OCI-LY3 (cell line): ENCODE results near the gene CENPB.

Source experiments
- H2AFZ ChIP-seq: fragments of 200-600, 300-600 bp; shearing (Covaris generic); 2 replicates; pipeline ENCODE4 v1.6.0; 2014; ENCODE audit warnings: antibody characterized with exemption, low read depth, low read length
- H3K27ac ChIP-seq: fragments of 200-600, 300-600 bp; sonication (generic); 2 replicates; pipeline ENCODE4 v1.5.1; 2014; ENCODE audit warnings: mild to moderate bottlenecking, low read length, moderate library complexity, mixed read lengths
- H3K27me3 ChIP-seq: fragments of 200-600, 300-600 bp; sonication (generic); 2 replicates; pipeline ENCODE4 v1.6.1; 2014; ENCODE audit warnings: low read depth, low read length, mixed read lengths
- H3K36me3 ChIP-seq: fragments of 200-600, 300-600 bp; sonication (generic); replicated peaks from 2 replicates; pipeline ENCODE3; 2014; ENCODE audit warnings: low read depth, low read length, mixed read lengths
- H3K4me1 ChIP-seq: fragments of 300-600, 200-600 bp; sonication (generic); 2 replicates; pipeline ENCODE4 v1.6.1; 2014; ENCODE audit warnings: low read length, mixed read lengths
- H3K4me2 ChIP-seq: fragments of 200-600, 300-600 bp; sonication (generic); 2 replicates; pipeline ENCODE4 v1.6.1; 2014; ENCODE audit warnings: low read length, mixed read lengths
- H3K4me3 ChIP-seq: fragments of 300-600, 200-600 bp; sonication (generic); 2 replicates; pipeline ENCODE4 v1.5.1; 2014; ENCODE audit warnings: antibody characterized with exemption, mild to moderate bottlenecking, low read length, moderate library complexity
- H3K79me2 ChIP-seq: fragments of 300-600, 200-600 bp; shearing (Covaris generic); 2 replicates; pipeline ENCODE4 v1.6.1; 2014; ENCODE audit warnings: mild to moderate bottlenecking, low read length, mixed read lengths
- H3K9ac ChIP-seq: fragments of 300-600, 200-600 bp; shearing (Covaris generic); 2 replicates; pipeline ENCODE4 v1.6.0; 2014; ENCODE audit warnings: mild to moderate bottlenecking, low read length, moderate library complexity
- H3K9me3 ChIP-seq: fragments of 200-600, 300-600 bp; shearing (Covaris generic); 2 replicates; pipeline ENCODE4 v1.6.1; 2014; ENCODE audit warnings: low read length, mixed read lengths; ENCODE audit not compliant: insufficient read depth
- H4K20me1 ChIP-seq: fragments of 200-600, 300-600 bp; sonication (generic); 2 replicates; pipeline ENCODE4 v1.6.1; 2016; ENCODE audit warnings: low read length, mixed read lengths; ENCODE audit not compliant: insufficient read depth
- CTCF ChIP-seq: fragments of 200-600, 300-600 bp; sonication (generic); IDR thresholded peaks from 2 replicates; pipeline ENCODE4 v1.5.1; 2014; ENCODE audit warnings: antibody characterized with exemption, low read length, low read depth
- EZH2phosphoT487 ChIP-seq: fragments of 200-600 bp; shearing (Covaris generic); IDR thresholded peaks from 2 replicates; pipeline ENCODE4 v1.6.1; 2018; ENCODE audit warnings: antibody characterized with exemption, mixed run types, low read depth

The CENPB gene

DNA sequence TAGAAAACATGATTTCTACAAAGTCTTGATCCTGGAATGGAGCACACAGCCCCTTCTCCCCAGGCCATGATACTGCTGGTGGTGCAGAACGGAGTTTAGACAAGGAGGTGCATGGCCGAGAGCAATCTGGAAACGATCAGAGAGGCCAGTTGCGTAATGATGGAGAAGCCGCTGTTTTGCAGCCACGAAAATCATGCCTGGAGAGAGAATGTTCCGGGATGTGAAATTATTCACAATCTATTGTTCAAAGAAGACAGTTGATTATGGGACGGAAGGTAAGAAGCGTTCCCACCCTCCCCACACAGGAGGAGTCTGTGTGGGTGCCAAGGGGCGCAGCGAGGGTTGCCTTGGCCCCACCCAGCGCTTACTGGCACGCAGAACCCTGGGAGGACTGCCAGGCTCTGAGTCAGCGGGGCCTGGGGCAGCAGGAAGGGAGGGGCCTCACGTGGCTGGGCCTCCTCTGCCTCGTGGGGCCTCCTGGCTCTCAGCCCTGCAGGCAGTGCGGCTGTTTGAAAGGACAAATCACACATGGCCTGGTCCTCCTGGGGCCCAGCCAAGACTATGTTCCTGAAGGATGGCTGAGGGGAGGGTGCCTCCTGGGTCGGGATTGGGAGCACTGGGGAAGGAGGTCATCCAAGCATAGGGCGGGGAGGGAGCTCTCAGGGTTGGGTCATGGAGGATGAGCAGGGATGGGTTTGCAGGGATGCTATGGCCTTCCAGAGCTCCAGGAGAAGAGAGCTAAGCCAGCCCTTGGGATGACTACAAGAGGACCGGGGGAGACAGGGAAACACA is 25.1 kb upstream of the CENPB start:
- H3K79me2 ChIP-seq: no peaks in the 10 kb centered on the region
- H3K4me3 ChIP-seq: peak overlapping the region; percentile 24
- no peak overlapping the region for H3K9ac ChIP-seq
- peak overlapping the region; percentile 40 for H3K4me2 ChIP-seq
- no peaks in the 10 kb centered on the region for H4K20me1 ChIP-seq
- H3K27ac ChIP-seq: no peak overlapping the region
- peak overlapping the region; percentile 43; the same call in 1 of the 2 replicates for H2AFZ ChIP-seq
- H3K9me3 ChIP-seq: no peaks in the 10 kb centered on the region
- TF ChIP-seq CTCF: no peak
- peaks cover 5% of the 10 kb centered on the region; the same call in 1 of the 2 replicates for H3K4me1 ChIP-seq
- no peaks in the 10 kb centered on the region for H3K36me3 ChIP-seq
- H3K27me3 ChIP-seq: peaks cover 9% of the 10 kb centered on the region; the same call in 1 of the 2 replicates

GRCh38 chr20:3808544-3808943 is 22.0 kb upstream of the CENPB start:
- no peaks in the 10 kb centered on the region for H4K20me1 ChIP-seq
- H3K36me3 ChIP-seq: peaks cover 19% of the 10 kb centered on the region
- no peak overlapping the region for H3K9ac ChIP-seq
- H3K79me2 ChIP-seq: no peaks in the 10 kb centered on the region
- no peak overlapping the region for H3K4me3 ChIP-seq
- H3K4me2 ChIP-seq: no peak overlapping the region
- H2AFZ ChIP-seq: no peak overlapping the region
- H3K4me1 ChIP-seq: peaks cover 5% of the 10 kb centered on the region; the same call in 1 of the 2 replicates
- H3K27me3 ChIP-seq: no peaks in the 10 kb centered on the region
- H3K9me3 ChIP-seq: no peaks in the 10 kb centered on the region
- no peak overlapping the region for H3K27ac ChIP-seq
- TF ChIP-seq CTCF (no peak), EZH2phosphoT487 (no peak)

GRCh38 chr20:3804781-3805180 is 18.2 kb upstream of the CENPB start:
- Histone ChIP-seq H3K4me3 (no peak overlapping the region), H3K4me2 (no peak overlapping the region), H3K4me1 (peaks cover 6% of the 10 kb centered on the region; the same call in 1 of the 2 replicates), H2AFZ (no peak overlapping the region), H3K27ac (no peak overlapping the region), H3K36me3 (peaks cover 43% of the 10 kb centered on the region), H3K79me2 (no peaks in the 10 kb centered on the region), H3K9ac (no peak overlapping the region), H3K9me3 (no peaks in the 10 kb centered on the region), H3K27me3 (no peaks in the 10 kb centered on the region), H4K20me1 (no peaks in the 10 kb centered on the region)
- TF ChIP-seq EZH2phosphoT487 (no peak), CTCF (no peak)

- H3K79me2 ChIP-seq: no peaks in the 10 kb centered on the region
- peaks cover 11% of the 10 kb centered on the region; the same call in 1 of the 2 replicates for H3K4me1 ChIP-seq
- peaks cover 43% of the 10 kb centered on the region for H3K36me3 ChIP-seq
- H3K4me2 ChIP-seq: no peak overlapping the region
- no peaks in the 10 kb centered on the region for H3K27me3 ChIP-seq
- H3K9ac ChIP-seq: no peak overlapping the region
- H2AFZ ChIP-seq: no peak overlapping the region
- TF ChIP-seq CTCF: no peak
- TF ChIP-seq EZH2phosphoT487: no peak
- no peak overlapping the region for H3K4me3 ChIP-seq
- H4K20me1 ChIP-seq: no peaks in the 10 kb centered on the region
- no peak overlapping the region for H3K27ac ChIP-seq
- H3K9me3 ChIP-seq: no peaks in the 10 kb centered on the region
These were observed 17.8 kb upstream of the CENPB start for GRCh38 chr20:3804254-3804751.
